ENCODE data around the gene NFIX.

NFIX gene

GRCh38 chr19:13058951-13059660 lies 63.8 kb downstream of the NFIX start:
- no peak for DNase-seq

- DNase-seq = peak; percentile 45
Measured at GRCh38 chr19:13060233-13060963, 65.1 kb downstream of the NFIX start.

DNA sequence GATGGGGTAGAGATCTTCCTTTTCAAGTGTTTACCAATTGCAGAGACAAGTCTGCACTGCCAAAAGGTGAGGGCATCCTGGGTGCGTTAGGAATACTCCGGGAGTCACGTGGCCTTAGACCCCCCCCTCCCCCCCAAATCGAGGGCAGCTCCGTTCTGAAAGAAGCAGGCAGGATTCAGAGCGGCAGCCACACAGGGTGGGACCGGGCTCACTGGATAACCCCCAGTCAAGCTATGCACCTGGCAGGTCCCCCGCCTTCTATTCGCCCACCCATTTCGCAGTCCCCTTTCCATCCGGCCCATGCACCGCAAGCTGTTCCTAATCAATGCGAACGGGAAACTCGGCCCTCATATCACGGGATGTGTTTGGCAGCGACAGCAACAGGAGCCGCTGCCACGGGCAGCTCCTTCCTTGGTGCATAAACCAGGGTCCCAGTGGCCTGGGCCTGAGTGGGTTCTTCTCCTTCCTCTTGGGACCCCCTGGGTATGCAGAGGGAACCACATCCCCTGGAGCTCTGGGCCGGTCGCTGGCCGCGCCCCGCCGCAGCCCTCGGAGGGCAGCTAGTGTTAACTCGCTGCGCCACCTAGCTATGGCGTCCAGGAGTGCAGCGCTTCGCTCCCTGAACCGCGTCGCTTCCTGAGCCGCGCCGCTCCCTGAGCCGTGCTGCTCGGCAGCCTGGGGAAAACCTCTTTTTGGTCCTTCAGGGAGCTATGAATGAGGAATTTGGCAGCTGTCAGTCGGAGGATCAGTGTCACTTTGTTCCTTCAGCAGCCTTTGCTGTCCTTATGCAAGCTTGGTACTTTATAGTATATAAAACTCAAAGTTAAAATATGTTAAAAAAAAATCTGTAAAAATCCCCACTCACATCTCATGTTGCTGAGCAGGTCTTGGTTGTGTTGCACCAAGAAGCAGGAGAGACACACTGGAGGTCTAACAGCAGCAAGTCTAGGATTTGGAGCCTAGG lies 66.0 kb downstream of the NFIX start:
- DNase-seq = peak; percentile 73

DNA sequence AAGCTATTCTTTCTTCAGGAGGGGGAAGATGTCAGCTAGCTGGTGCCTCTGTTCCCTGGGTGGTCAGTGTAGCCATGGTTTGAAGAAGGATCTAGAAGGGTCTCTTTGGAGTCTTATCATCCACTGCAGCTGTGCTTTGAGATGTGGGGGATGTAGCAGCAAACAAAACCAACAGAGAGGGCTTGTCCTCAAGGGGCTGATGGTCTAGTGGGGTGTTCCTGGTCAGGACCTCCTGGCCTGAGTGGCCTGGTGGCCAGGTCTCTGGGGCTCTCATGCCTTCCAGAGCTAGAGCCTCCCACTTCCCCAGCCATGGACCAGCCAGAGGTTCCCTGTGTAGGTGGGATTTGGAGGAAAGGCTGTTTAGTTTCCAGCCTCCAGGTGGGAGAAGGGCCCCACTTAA lies 67.0 kb downstream of the NFIX start:
- DNase-seq = no peak

- no peak for DNase-seq
Measured at GRCh38 chr19:13063461-13064091, 68.3 kb downstream of the NFIX start.

GRCh38 chr19:13064092-13064489 lies 68.8 kb downstream of the NFIX start:
- DNase-seq = no peak

- DNase-seq = no peak
Measured at GRCh38 chr19:13066226-13066625, 71.0 kb downstream of the NFIX start.

- DNase-seq = no peak
Measured at GRCh38 chr19:13066933-13067807, 71.9 kb downstream of the NFIX start.

- no peak for DNase-seq
Measured at GRCh38 chr19:13068085-13068846, 73.0 kb downstream of the NFIX start.

- DNase-seq = no peak
Measured at GRCh38 chr19:13069415-13070359, 74.4 kb downstream of the NFIX start.

DNA sequence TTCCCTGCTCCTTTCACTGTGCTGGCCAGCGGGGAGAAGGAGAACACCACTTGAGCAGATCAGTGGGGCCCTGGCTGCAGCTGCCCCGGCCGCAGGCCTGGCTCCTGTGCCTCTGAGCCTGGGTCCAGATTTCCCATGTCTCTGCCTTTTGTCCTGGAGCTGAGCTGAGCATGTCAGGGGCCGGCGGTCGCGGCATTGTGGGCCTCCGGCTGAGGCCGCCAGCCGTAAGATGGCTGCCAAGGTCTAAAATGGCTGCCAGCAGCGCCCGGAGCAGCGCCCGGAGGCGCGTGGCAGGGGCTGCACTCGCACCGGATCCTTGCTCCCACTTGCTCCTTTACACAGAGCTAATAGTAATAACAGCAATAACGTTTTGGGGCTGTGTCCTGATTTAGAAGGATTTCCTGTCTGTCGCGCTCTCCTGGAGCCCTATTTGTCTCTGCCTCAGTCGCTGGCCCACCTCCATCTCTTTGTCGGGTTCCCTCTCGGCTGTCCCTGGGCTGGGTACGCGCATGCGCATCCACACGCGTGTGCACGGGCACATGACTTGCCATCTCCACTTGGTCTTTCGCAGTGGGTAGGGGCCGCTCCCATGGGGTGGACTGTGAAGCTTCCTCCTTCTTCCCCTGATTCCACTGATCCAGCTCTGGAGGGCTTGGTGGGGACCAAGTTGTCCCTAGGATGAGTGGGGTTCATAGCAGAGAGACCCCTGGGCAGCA lies 75.3 kb downstream of the NFIX start:
- no peak for DNase-seq

DNA sequence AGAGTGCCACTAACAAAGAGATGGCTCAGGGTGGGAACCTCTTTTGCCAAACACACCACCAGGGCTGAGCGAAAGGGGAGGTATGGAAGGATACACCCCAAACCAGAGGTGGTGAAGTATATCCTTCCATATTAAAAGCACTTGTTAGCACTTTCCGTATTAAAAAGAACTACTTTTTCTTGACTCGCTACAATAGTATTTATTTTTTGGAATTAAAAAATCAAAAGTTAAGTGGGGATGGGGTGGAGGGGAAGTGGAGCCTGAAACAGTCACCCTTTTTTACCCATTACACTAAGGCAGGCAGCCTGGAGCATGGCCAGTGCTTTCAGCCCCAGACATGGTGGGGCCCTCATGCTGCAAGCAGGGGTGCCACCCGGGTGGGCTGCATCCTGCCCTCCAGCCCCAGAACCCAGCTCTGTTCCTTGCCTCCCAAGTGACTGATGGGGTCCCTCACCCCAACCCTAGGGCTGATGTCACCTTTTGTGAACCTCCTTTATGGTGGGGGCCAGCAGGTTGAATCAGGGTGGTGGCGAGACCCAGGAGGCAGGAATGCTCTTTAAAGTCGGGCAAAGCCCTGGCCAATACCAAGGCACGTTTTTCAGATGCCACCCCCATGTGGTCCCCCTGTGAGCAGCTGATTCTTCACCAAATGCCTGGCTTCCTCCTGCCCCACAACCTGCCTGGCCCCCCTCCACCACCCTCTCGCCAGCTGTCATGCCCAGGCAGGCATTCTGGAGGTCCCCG lies 76.3 kb downstream of the NFIX start:
- no peak for DNase-seq

DNA sequence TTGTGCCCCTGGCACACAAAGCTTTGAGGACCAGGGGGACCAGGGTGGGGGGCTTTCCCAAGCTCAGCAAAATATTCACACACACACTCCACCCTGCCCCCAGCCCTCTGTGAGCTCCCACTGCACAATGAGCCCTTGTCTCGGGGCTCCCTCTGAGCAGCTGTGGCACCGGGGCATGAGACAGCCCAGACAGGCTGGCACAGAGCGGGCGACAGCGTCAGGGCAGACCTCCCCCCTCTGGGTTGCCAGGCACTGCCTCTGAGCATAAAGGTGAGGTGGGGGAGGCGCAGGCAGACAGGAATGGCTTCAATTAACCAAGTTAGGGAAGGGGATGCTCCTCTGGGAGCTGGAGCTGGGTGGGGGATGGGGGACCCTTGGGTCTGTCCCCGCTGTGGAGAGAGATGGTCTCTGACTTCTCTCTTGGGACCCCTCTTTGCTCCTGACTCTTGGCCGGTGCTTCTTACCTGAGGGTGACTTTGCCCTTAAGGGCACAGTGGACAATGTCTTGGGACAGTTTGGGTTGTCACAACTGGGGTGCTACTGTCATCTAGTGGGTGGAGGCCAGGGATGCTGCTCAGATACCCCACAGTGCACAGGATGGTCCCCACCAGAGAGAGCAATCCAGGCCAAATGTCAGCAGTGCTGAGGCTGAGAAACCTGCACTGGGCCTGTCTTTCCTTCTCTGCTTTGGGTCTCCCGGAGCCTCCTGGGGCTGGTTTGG lies 77.1 kb downstream of the NFIX start:
- no peak for DNase-seq

DNA sequence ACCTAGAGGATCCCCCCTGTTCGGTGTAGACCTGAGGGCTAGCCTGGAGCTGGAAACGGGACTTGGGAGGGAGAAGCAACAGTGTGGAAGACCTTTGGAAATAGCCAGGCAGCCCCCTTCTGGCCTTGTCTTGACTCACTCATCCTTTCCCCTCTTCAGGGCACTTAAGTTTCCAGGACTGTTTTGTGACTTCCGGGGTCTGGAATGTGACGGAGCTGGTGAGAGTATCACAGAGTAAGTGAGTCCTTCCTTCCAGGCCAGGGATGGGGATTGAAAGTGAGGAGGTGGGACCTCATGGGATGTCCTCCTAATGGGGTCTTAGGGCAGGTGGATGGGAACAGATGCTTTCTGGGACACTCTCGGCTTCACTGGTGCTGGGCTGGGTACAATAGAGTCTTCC lies 78.0 kb downstream of the NFIX start:
- no peak for DNase-seq

- no peak for DNase-seq
Measured at GRCh38 chr19:13074378-13074777, 79.1 kb downstream of the NFIX start.

GRCh38 chr19:13076320-13076719 lies 81.0 kb downstream of the NFIX start:
- no peak for DNase-seq

- DNase-seq = no peak
Measured at GRCh38 chr19:13076787-13077186, 81.5 kb downstream of the NFIX start.
